PC-3 (cell line): ENCODE measurements around the gene EBP.

Source experiments
- EZH2 ChIP-seq: fragments of 300-600 bp; sonication (generic); IDR thresholded peaks from one replicate; pipeline ENCODE4 v1.6.1; 2017; ENCODE audit warnings: antibody characterized with exemption, mild to moderate bottlenecking, low read length; ENCODE audit not compliant: unreplicated experiment
- EZH2phosphoT487 ChIP-seq: fragments of 300-600 bp; sonication (generic); IDR thresholded peaks from 2 replicates; pipeline ENCODE4 v1.6.1; 2018; ENCODE audit warnings: mild to moderate bottlenecking, antibody characterized with exemption, low read length, borderline replicate concordance
- TF ChIP-seq, protein P1 (sequence below): fragments of 300-600 bp; sonication (generic); conservative IDR thresholded peaks from 2 replicates; pipeline ENCODE4 v1.5.1; 2017; ENCODE audit warnings: antibody characterized with exemption, low read depth, mild to moderate bottlenecking, low read length

DNA sequence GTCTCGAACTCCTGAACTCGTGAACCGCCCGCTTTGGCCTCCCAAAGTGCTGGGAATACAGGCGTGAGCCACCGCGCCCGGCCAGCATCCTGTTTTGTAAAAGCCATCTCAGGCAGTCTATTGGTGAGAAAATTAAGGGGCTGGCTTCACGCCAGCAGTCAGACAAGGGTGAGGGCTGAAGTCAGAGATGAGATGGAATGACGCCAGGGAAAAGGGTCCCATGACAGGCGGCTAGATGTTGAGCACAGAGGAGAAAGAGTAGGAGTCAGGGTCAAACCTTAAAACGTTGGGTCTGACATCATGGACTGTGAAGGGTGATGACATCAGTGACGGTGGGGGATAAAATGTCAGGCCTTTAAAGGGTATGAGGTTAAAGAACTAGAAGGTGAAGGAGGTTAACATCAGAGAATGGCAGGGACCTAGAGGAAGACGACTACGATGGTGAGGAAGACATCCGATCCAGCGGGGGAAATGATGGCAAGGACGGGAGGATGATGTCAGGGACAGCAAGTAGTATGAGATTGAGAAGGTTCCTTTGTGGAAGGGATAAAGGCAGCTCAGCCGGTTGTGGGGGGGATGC, 52.2 kb downstream of the EBP start:
- TF ChIP-seq EZH2 (no peak), EZH2phosphoT487 (no peak)
- TF ChIP-seq, protein P1, sequence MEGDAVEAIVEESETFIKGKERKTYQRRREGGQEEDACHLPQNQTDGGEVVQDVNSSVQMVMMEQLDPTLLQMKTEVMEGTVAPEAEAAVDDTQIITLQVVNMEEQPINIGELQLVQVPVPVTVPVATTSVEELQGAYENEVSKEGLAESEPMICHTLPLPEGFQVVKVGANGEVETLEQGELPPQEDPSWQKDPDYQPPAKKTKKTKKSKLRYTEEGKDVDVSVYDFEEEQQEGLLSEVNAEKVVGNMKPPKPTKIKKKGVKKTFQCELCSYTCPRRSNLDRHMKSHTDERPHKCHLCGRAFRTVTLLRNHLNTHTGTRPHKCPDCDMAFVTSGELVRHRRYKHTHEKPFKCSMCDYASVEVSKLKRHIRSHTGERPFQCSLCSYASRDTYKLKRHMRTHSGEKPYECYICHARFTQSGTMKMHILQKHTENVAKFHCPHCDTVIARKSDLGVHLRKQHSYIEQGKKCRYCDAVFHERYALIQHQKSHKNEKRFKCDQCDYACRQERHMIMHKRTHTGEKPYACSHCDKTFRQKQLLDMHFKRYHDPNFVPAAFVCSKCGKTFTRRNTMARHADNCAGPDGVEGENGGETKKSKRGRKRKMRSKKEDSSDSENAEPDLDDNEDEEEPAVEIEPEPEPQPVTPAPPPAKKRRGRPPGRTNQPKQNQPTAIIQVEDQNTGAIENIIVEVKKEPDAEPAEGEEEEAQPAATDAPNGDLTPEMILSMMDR = no peak
